ENCODE results near the gene CCSAP. TPM values are rescaled to one million over a fixed set of nuclear protein-coding genes. Genes with fewer than 3 reads are reported as not detected.

Gene CCSAP
- total RNA-seq, 1 experiment from 2014 or later = 8.5 TPM

- H3K23ac ChIP-seq (ENCODE audit: insufficient read length, low read depth, low read length) = no peak overlapping the region
- H4K5ac ChIP-seq (ENCODE audit: insufficient read length, low read depth, low read length) = no peak overlapping the region
- H3K4me2 ChIP-seq (ENCODE audit: insufficient read depth, insufficient read length, low read length) = no peak overlapping the region
- no CpG with 5 or more reads among the region's 3 CpGs for WGBS (ENCODE audit: extremely low coverage, insufficient read length, low lambda C conversion rate)
- TF ChIP-seq CTCF (conservative IDR thresholded peaks at IDR 0.05) = no peak
- no peaks in the 10 kb centered on the region for H4K20me1 ChIP-seq (ENCODE audit: control insufficient read depth, insufficient read depth, insufficient read length)
- no peak overlapping the region for H3K4ac ChIP-seq (ENCODE audit: low read depth, low read length)
- no peak overlapping the region for H3K18ac ChIP-seq (ENCODE audit: insufficient read length, low read depth, low read length)
- H3K14ac ChIP-seq (ENCODE audit: insufficient read depth, low read length) = no peak overlapping the region
- peaks cover 2% of the 10 kb centered on the region; the same call in 1 of the 2 replicates for H3K4me1 ChIP-seq (ENCODE audit: insufficient read depth, low read length)
- no peak for DNase-seq
- Mint-ChIP-seq H3K4me3 (no peak overlapping the region), H3K4me1 (peaks cover 7 to 12% of the 10 kb centered on the region in 2 experiments), H3K27me3 (ENCODE audit: low read depth) (no peaks in the 10 kb centered on the region), H3K27ac (no peak overlapping the region), H3K9me3 (no peaks in the 10 kb centered on the region), H3K36me3 (ENCODE audit: insufficient read depth in 1 of 3, low read depth in 3 of 3) (peaks cover 2 to 10% (median 3%) of the 10 kb centered on the region in 3 experiments; a peak in 6 of 7 replicates)
- H3K27me3 ChIP-seq (ENCODE audit: insufficient read depth, low read length) = no peaks in the 10 kb centered on the region
- no peak overlapping the region for H2BK120ac ChIP-seq (ENCODE audit: low read depth, low read length, poor library complexity, severe bottlenecking)
- no peak overlapping the region for H2BK15ac ChIP-seq (ENCODE audit: low read depth, low read length)
- no peak overlapping the region for H4K91ac ChIP-seq (ENCODE audit: insufficient read length, low read depth, low read length)
- H3K23me2 ChIP-seq (ENCODE audit: insufficient read length, low read depth, low read length, poor library complexity, severe bottlenecking) = no peaks in the 10 kb centered on the region
- no peak overlapping the region for H2AFZ ChIP-seq (ENCODE audit: low read length)
- H3K79me1 ChIP-seq (ENCODE audit: insufficient read depth, low read depth, low read length, poor library complexity, severe bottlenecking) = peaks cover 6% of the 10 kb centered on the region
- no peak overlapping the region for H4K8ac ChIP-seq (replicated peaks; ENCODE audit: insufficient read length, low read depth, low read length)
- no peaks in the 10 kb centered on the region for H3K9me3 ChIP-seq (ENCODE audit: control insufficient read depth, low read depth, low read length)
- no peak overlapping the region for H2BK12ac ChIP-seq (ENCODE audit: insufficient read length, low read depth, low read length)
- no peak overlapping the region for H3K27ac ChIP-seq (ENCODE audit: insufficient read length, low read depth, low read length)
- no peak overlapping the region for H3K9ac ChIP-seq (ENCODE audit: extremely low read depth, insufficient read length, low read length)
- no peak overlapping the region for H2AK5ac ChIP-seq (ENCODE audit: insufficient read length, low read length)
- H3T11ph ChIP-seq (ENCODE audit: low read length) = no peak overlapping the region
- H2BK20ac ChIP-seq (ENCODE audit: low read depth, low read length, poor library complexity, severe bottlenecking) = no peak overlapping the region
- peaks cover 10% of the 10 kb centered on the region; the same call in 1 of the 2 replicates for H3K79me2 ChIP-seq (ENCODE audit: insufficient read depth, low read length)
- no peak overlapping the region for H2BK5ac ChIP-seq (ENCODE audit: insufficient read length, low read length)
- H3K56ac ChIP-seq (ENCODE audit: insufficient read length, low read depth, low read length) = no peak overlapping the region
Measured at GRCh38 chr1:229284887-229285286, 58.0 kb downstream of the CCSAP start.
